Mesenchymal stem cell (in vitro differentiated cells and primary cell): ENCODE results near the gene ELF3.
A peak's percentile ranks its signal among the peaks of the same experiment; 100 is the strongest.
"Not testable (repeated sequence)": the region's sequence is repeated elsewhere in the genome, so short reads cannot be mapped to it uniquely, and the experiment has no call there.

Source experiments
- DNase-seq: peaks from one replicate; pipeline ENCODE4 v3.0.0-alpha.2; 2013
- H2AFZ ChIP-seq: one replicate; pipeline ENCODE4 v1.6.1; 2013; ENCODE audit warnings: low read depth, mild to moderate bottlenecking, control low read depth, inconsistent platforms, low read length, moderate library complexity
- H2AK5ac ChIP-seq: 2 replicates; pipeline ENCODE4 v1.6.1; 2013; ENCODE audit warnings: low read length, moderate library complexity, mild to moderate bottlenecking, inconsistent platforms; ENCODE audit not compliant: severe bottlenecking
- H2BK120ac ChIP-seq: one replicate; pipeline ENCODE4 v1.6.1; 2013; ENCODE audit warnings: low read depth, mild to moderate bottlenecking, inconsistent platforms, low read length, moderate library complexity
- H2BK12ac ChIP-seq, 2 experiments: one replicate each; pipeline ENCODE4 v1.6.1; 2013; ENCODE audit warnings: inconsistent platforms in 2 of 2, low read length in 2 of 2, mild to moderate bottlenecking in 2 of 2, moderate library complexity in 2 of 2, control low read depth in 1 of 2
- H2BK15ac ChIP-seq: one replicate; pipeline ENCODE4 v1.6.1; 2013; ENCODE audit warnings: mild to moderate bottlenecking, low read depth, inconsistent platforms; ENCODE audit not compliant: poor library complexity, severe bottlenecking
- H2BK5ac ChIP-seq: 2 replicates; pipeline ENCODE4 v1.6.1; 2013; ENCODE audit warnings: low read depth, mild to moderate bottlenecking, low read length, control low read depth, inconsistent platforms; ENCODE audit not compliant: poor library complexity, severe bottlenecking
- H3K14ac ChIP-seq, 2 experiments: one replicate each; pipeline ENCODE4 v1.6.1; 2013; ENCODE audit warnings: inconsistent platforms in 2 of 2, low read length in 2 of 2, control low read depth in 1 of 2, mild to moderate bottlenecking in 1 of 2, moderate library complexity in 1 of 2
- H3K18ac ChIP-seq, 2 experiments: one replicate each; pipeline ENCODE4 v1.6.1; 2013; ENCODE audit warnings: inconsistent platforms in 2 of 2, low read length in 2 of 2, control low read depth in 1 of 2, low read depth in 1 of 2, mild to moderate bottlenecking in 1 of 2
- H3K23ac ChIP-seq, 2 experiments: one replicate each; pipeline ENCODE4 v1.6.1; 2013; ENCODE audit warnings: inconsistent platforms in 2 of 2, low read length in 2 of 2, mild to moderate bottlenecking in 2 of 2, moderate library complexity in 2 of 2, control low read depth in 1 of 2
- H3K27ac ChIP-seq: 2 replicates; pipeline ENCODE4 v1.5.1; 2013; ENCODE audit warnings: mild to moderate bottlenecking, moderate library complexity, low read length, control low read depth, inconsistent platforms; ENCODE audit not compliant: poor library complexity, severe bottlenecking
- H3K27me3 ChIP-seq, 2 experiments: 2 replicates each; pipeline versions ENCODE4 v1.6.1 to v1.7.0; 2013; ENCODE audit warnings: low read length in 2 of 2, mild to moderate bottlenecking in 2 of 2, moderate library complexity in 2 of 2, control low read depth in 1 of 2, inconsistent platforms in 1 of 2; ENCODE audit not compliant: control insufficient read depth in 1 of 2, insufficient read depth in 1 of 2
- H3K36me3 ChIP-seq, 2 experiments: 2 replicates each; pipeline versions ENCODE4 v1.6.1 to v1.7.0; 2013; ENCODE audit warnings: low read length in 2 of 2, control low read depth in 1 of 2, inconsistent platforms in 1 of 2, low read depth in 1 of 2, mild to moderate bottlenecking in 1 of 2; ENCODE audit not compliant: insufficient read depth in 2 of 2, control insufficient read depth in 1 of 2
- H3K4ac ChIP-seq, 2 experiments: one replicate each; pipeline ENCODE4 v1.6.1; 2013; ENCODE audit warnings: inconsistent platforms in 2 of 2, low read length in 2 of 2, mild to moderate bottlenecking in 2 of 2, moderate library complexity in 2 of 2, control low read depth in 1 of 2, low read depth in 1 of 2
- H3K4me1 ChIP-seq: 2 replicates; pipeline ENCODE4 v1.6.1; 2013; ENCODE audit warnings: low read depth, low read length, control low read depth; ENCODE audit not compliant: control insufficient read depth, insufficient read depth
- H3K4me2 ChIP-seq: 2 replicates; pipeline ENCODE4 v1.6.1; 2013; ENCODE audit warnings: low read length, mild to moderate bottlenecking, inconsistent platforms; ENCODE audit not compliant: poor library complexity, severe bottlenecking
- H3K4me3 ChIP-seq, 2 experiments: 2 replicates each; pipeline versions ENCODE4 v1.5.1 to v1.7.0; 2013; ENCODE audit warnings: low read length in 2 of 2, mild to moderate bottlenecking in 2 of 2, control low read depth in 1 of 2, low read depth in 1 of 2; ENCODE audit not compliant: insufficient read depth in 1 of 2
- H3K79me1 ChIP-seq: replicated peaks from 2 replicates; pipeline ENCODE4 v1.6.1; 2013; ENCODE audit warnings: mild to moderate bottlenecking, control low read depth, low read length, inconsistent platforms; ENCODE audit not compliant: poor library complexity, severe bottlenecking
- H3K9ac ChIP-seq: 2 replicates; pipeline ENCODE4 v1.7.0; 2013; ENCODE audit warnings: mild to moderate bottlenecking, low read length, moderate library complexity
- H3K9me3 ChIP-seq: 2 replicates; pipeline ENCODE4 v1.7.0; 2013; ENCODE audit warnings: mild to moderate bottlenecking, low read length; ENCODE audit not compliant: control insufficient read depth
- H4K8ac ChIP-seq: one replicate; pipeline ENCODE4 v1.6.1; 2013; ENCODE audit warnings: inconsistent platforms, mild to moderate bottlenecking, low read length, moderate library complexity
- H4K91ac ChIP-seq: one replicate; pipeline ENCODE4 v1.6.1; 2013; ENCODE audit warnings: mild to moderate bottlenecking, low read length, inconsistent platforms
- WGBS: methylation state at CpG from one replicate; pipeline ENCODE4 v1.1.7; 2013; ENCODE audit warnings: mixed read lengths; 5-methylcytosine and 5-hydroxymethylcytosine counted together

ELF3 gene

GRCh38 chr1:202047977-202048376 lies 37.6 kb downstream of the ELF3 start:
- H3K27ac ChIP-seq, result no peak overlapping the region
- no peak overlapping the region for H2BK120ac ChIP-seq
- H4K8ac ChIP-seq, result no peak overlapping the region
- no peak overlapping the region for H3K9ac ChIP-seq
- peaks cover 2% of the 10 kb centered on the region for H3K4me1 ChIP-seq
- H2BK12ac ChIP-seq, result no peak overlapping the region
- H2AFZ ChIP-seq, result no peak overlapping the region
- no peak overlapping the region for H2BK15ac ChIP-seq
- H3K4ac ChIP-seq, result no peak overlapping the region
- DNase-seq, result no peak
- H3K23ac ChIP-seq, result no peak overlapping the region
- peaks cover 0 to 12% of the 10 kb centered on the region in 2 experiments for H3K27me3 ChIP-seq
- WGBS, result 86% methylated on average over 4 of the region's 4 CpGs
- no peak overlapping the region for H3K14ac ChIP-seq
- no peaks in the 10 kb centered on the region for H3K79me1 ChIP-seq
- H3K18ac ChIP-seq, result no peak overlapping the region
- H3K4me2 ChIP-seq, result no peak overlapping the region
- H4K91ac ChIP-seq, result no peak overlapping the region
- H2AK5ac ChIP-seq, result no peak overlapping the region
- no peak overlapping the region for H3K4me3 ChIP-seq
- H2BK5ac ChIP-seq, result no peak overlapping the region
- no peaks in the 10 kb centered on the region for H3K36me3 ChIP-seq
- no peaks in the 10 kb centered on the region for H3K9me3 ChIP-seq

GRCh38 chr1:202049129-202049528 lies 38.7 kb downstream of the ELF3 start:
- Histone ChIP-seq H2AFZ (no peak overlapping the region), H3K23ac (no peak overlapping the region), H3K4me3 (no peak overlapping the region), H2BK120ac (no peak overlapping the region), H3K14ac (no peak overlapping the region), H3K27ac (no peak overlapping the region), H3K4me1 (no peaks in the 10 kb centered on the region), H3K18ac (no peak overlapping the region), H4K91ac (no peak overlapping the region), H4K8ac (no peak overlapping the region), H3K27me3 (peaks cover 0 to 12% of the 10 kb centered on the region in 2 experiments), H2BK15ac (no peak overlapping the region), H2AK5ac (no peak overlapping the region), H3K9ac (no peak overlapping the region), H3K4me2 (no peak overlapping the region), H3K79me1 (no peaks in the 10 kb centered on the region), H3K4ac (no peak overlapping the region), H3K9me3 (no peaks in the 10 kb centered on the region), H2BK12ac (no peak overlapping the region), H3K36me3 (no peaks in the 10 kb centered on the region), H2BK5ac (no peak overlapping the region)
- 89% methylated on average over 2 of the region's 5 CpGs for WGBS
- DNase-seq, result no peak

GRCh38 chr1:202054094-202054493 lies 43.7 kb downstream of the ELF3 start:
- H3K9me3 ChIP-seq, result no peaks in the 10 kb centered on the region
- H3K4me2 ChIP-seq, result no peak overlapping the region
- peaks cover 12% of the 10 kb centered on the region for H3K4me1 ChIP-seq
- H3K4ac ChIP-seq, result no peak overlapping the region
- no peak overlapping the region for H3K23ac ChIP-seq
- DNase-seq, result no peak
- no peak overlapping the region for H2BK5ac ChIP-seq
- H3K14ac ChIP-seq, result no peak overlapping the region
- H2AFZ ChIP-seq, result no peak overlapping the region
- no peak overlapping the region for H3K18ac ChIP-seq
- H3K4me3 ChIP-seq, result no peak overlapping the region
- no peaks in the 10 kb centered on the region for H3K36me3 ChIP-seq
- no peak overlapping the region for H3K27ac ChIP-seq
- H2AK5ac ChIP-seq, result no peak overlapping the region
- no peak overlapping the region for H2BK12ac ChIP-seq
- 88% methylated on average over 5 of the region's 7 CpGs for WGBS
- H3K9ac ChIP-seq, result no peak overlapping the region
- H3K79me1 ChIP-seq, result no peaks in the 10 kb centered on the region
- H4K8ac ChIP-seq, result no peak overlapping the region
- no peak overlapping the region for H4K91ac ChIP-seq
- no peak overlapping the region for H2BK120ac ChIP-seq
- no peaks in the 10 kb centered on the region for H3K27me3 ChIP-seq
- no peak overlapping the region for H2BK15ac ChIP-seq

- H3K36me3 ChIP-seq, H3K4me2 ChIP-seq, H2BK5ac ChIP-seq, H2AFZ ChIP-seq, H2BK120ac ChIP-seq, H3K9ac ChIP-seq, H3K27ac ChIP-seq, H3K9me3 ChIP-seq, H3K18ac ChIP-seq, H3K79me1 ChIP-seq, H4K91ac ChIP-seq, H3K14ac ChIP-seq, H3K4me3 ChIP-seq, H2BK15ac ChIP-seq, H2BK12ac ChIP-seq, H3K27me3 ChIP-seq, H4K8ac ChIP-seq, H3K4ac ChIP-seq, DNase-seq, H3K23ac ChIP-seq: not testable (repeated sequence)
- Histone ChIP-seq H3K4me1 (peaks cover 12% of the 10 kb centered on the region), H2AK5ac (peak overlapping the region; percentile 85)
- WGBS, result 84% methylated on average over 4 of the region's 4 CpGs
Observed at GRCh38 chr1:202054673-202055072, 44.3 kb downstream of the ELF3 start.
